Measurements from ENCODE around the gene IFNLR1. TPM values are rescaled to one million over a fixed set of nuclear protein-coding genes. Genes with fewer than 3 reads are reported as not detected.

The IFNLR1 gene
- total RNA-seq, 1 donor from 2014 or later = 3.1 TPM

GRCh38 chr1:24147816-24148215, 39.3 kb downstream of the IFNLR1 start:
- no peak for DNase-seq (ENCODE audit: low spot score)
- Mint-ChIP-seq H3K4me1 (ENCODE audit: unreplicated experiment) (peaks cover 26% of the 10 kb centered on the region), H3K27me3 (ENCODE audit: unreplicated experiment) (peaks cover 4% of the 10 kb centered on the region), H3K9me3 (ENCODE audit: unreplicated experiment) (no peaks in the 10 kb centered on the region), H3K4me3 (ENCODE audit: unreplicated experiment) (no peak overlapping the region), H3K36me3 (ENCODE audit: low read depth, unreplicated experiment) (no peaks in the 10 kb centered on the region), H3K27ac (ENCODE audit: unreplicated experiment) (no peak overlapping the region)
- no peak for TF ChIP-seq CTCF (IDR thresholded peaks at IDR 0.05; ENCODE audit: unreplicated experiment)

GRCh38 chr1:24147194-24147593, 39.9 kb downstream of the IFNLR1 start:
- Mint-ChIP-seq H3K9me3 (ENCODE audit: unreplicated experiment) (no peaks in the 10 kb centered on the region), H3K27me3 (ENCODE audit: unreplicated experiment) (peaks cover 4% of the 10 kb centered on the region), H3K4me1 (ENCODE audit: unreplicated experiment) (peaks cover 26% of the 10 kb centered on the region), H3K4me3 (ENCODE audit: unreplicated experiment) (no peak overlapping the region), H3K36me3 (ENCODE audit: low read depth, unreplicated experiment) (no peaks in the 10 kb centered on the region), H3K27ac (ENCODE audit: unreplicated experiment) (no peak overlapping the region)
- no peak for DNase-seq (ENCODE audit: low spot score)
- TF ChIP-seq CTCF (IDR thresholded peaks at IDR 0.05; ENCODE audit: unreplicated experiment) = no peak

- H3K9me3 Mint-ChIP-seq (ENCODE audit: unreplicated experiment) = no peaks in the 10 kb centered on the region
- H3K4me1 Mint-ChIP-seq (ENCODE audit: unreplicated experiment) = peaks cover 13% of the 10 kb centered on the region
- H3K27me3 Mint-ChIP-seq (ENCODE audit: unreplicated experiment) = no peaks in the 10 kb centered on the region
- DNase-seq (ENCODE audit: low spot score) = no peak
- TF ChIP-seq CTCF (IDR thresholded peaks at IDR 0.05; ENCODE audit: unreplicated experiment) = no peak
- H3K27ac Mint-ChIP-seq (ENCODE audit: unreplicated experiment) = no peak within 1 kb of the TSS
- no peak within 1 kb of the TSS for H3K4me3 Mint-ChIP-seq (ENCODE audit: unreplicated experiment)
- H3K36me3 Mint-ChIP-seq (ENCODE audit: low read depth, unreplicated experiment) = no peaks in the 10 kb centered on the region
Measured at GRCh38 chr1:24142546-24143534, 44.2 kb downstream of the IFNLR1 start, which contains the start of gene IL22RA1. TSS of gene IL22RA1 (minus strand) at chr1:24143140. CDS start at chr1:24143082, 58 bp downstream.

- Mint-ChIP-seq H3K27ac (ENCODE audit: unreplicated experiment) (no peak overlapping the region), H3K27me3 (ENCODE audit: unreplicated experiment) (peaks cover 1% of the 10 kb centered on the region), H3K4me1 (ENCODE audit: unreplicated experiment) (peaks cover 13% of the 10 kb centered on the region), H3K9me3 (ENCODE audit: unreplicated experiment) (no peaks in the 10 kb centered on the region), H3K4me3 (ENCODE audit: unreplicated experiment) (no peak overlapping the region), H3K36me3 (ENCODE audit: low read depth, unreplicated experiment) (no peaks in the 10 kb centered on the region)
- DNase-seq (ENCODE audit: low spot score) = no peak
- TF ChIP-seq CTCF (IDR thresholded peaks at IDR 0.05; ENCODE audit: unreplicated experiment) = no peak
Measured at GRCh38 chr1:24141311-24141997, 45.6 kb downstream of the IFNLR1 start.
